HK-2 (cell line): ENCODE data around the gene NEURL1.

Experiments used
- DNase-seq: peaks from one replicate; pipeline ENCODE4 v3.0.0-alpha.2; 2018; ENCODE audit not compliant: unreplicated experiment

Gene NEURL1

GRCh38 chr10:103546401-103546800 lies 52.9 kb downstream of the NEURL1 start:
- DNase-seq: no peak

GRCh38 chr10:103547391-103547946 lies 54.0 kb downstream of the NEURL1 start:
- DNase-seq: no peak

- DNase-seq: no peak
These were observed 54.5 kb downstream of the NEURL1 start for GRCh38 chr10:103548006-103548405.

- DNase-seq: no peak
These were observed 55.3 kb downstream of the NEURL1 start for GRCh38 chr10:103548581-103549348.

- DNase-seq: no peak
These were observed 55.8 kb downstream of the NEURL1 start for GRCh38 chr10:103549349-103549685.

- no peak for DNase-seq
These were observed 56.7 kb downstream of the NEURL1 start for GRCh38 chr10:103550229-103550628.

- DNase-seq: no peak
These were observed 58.4 kb downstream of the NEURL1 start for GRCh38 chr10:103551619-103552602.

- DNase-seq: no peak
These were observed 59.6 kb downstream of the NEURL1 start for GRCh38 chr10:103552856-103553742.

GRCh38 chr10:103553743-103554487 lies 60.4 kb downstream of the NEURL1 start:
- no peak for DNase-seq

- DNase-seq: peak; percentile 50
These were observed 61.2 kb downstream of the NEURL1 start for GRCh38 chr10:103554488-103555324.

GRCh38 chr10:103555325-103555649 lies 61.8 kb downstream of the NEURL1 start:
- DNase-seq: no peak

GRCh38 chr10:103555712-103556111 lies 62.2 kb downstream of the NEURL1 start:
- DNase-seq: no peak

GRCh38 chr10:103556383-103557007 lies 63.0 kb downstream of the NEURL1 start:
- DNase-seq: no peak

- DNase-seq: no peak
These were observed 64.0 kb downstream of the NEURL1 start for GRCh38 chr10:103557455-103557854.

- no peak for DNase-seq
These were observed 65.4 kb downstream of the NEURL1 start for GRCh38 chr10:103558911-103559310.

- no peak for DNase-seq
These were observed 66.3 kb downstream of the NEURL1 start for GRCh38 chr10:103559776-103560175.

GRCh38 chr10:103560886-103561285 lies 67.4 kb downstream of the NEURL1 start:
- no peak for DNase-seq

GRCh38 chr10:103562383-103562782 lies 68.9 kb downstream of the NEURL1 start:
- no peak for DNase-seq
